ENCODE results near the gene LYSMD1.
A peak's percentile ranks its signal among the peaks of the same experiment; 100 is the strongest.
"Not testable (repeated sequence)": the region's sequence is repeated elsewhere in the genome, so short reads cannot be mapped to it uniquely, and the experiment has no call there.

Gene LYSMD1, protein sequence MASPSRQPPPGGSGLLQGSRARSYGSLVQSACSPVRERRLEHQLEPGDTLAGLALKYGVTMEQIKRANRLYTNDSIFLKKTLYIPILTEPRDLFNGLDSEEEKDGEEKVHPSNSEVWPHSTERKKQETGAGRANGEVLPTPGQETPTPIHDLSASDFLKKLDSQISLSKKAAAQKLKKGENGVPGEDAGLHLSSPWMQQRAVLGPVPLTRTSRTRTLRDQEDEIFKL

DNA sequence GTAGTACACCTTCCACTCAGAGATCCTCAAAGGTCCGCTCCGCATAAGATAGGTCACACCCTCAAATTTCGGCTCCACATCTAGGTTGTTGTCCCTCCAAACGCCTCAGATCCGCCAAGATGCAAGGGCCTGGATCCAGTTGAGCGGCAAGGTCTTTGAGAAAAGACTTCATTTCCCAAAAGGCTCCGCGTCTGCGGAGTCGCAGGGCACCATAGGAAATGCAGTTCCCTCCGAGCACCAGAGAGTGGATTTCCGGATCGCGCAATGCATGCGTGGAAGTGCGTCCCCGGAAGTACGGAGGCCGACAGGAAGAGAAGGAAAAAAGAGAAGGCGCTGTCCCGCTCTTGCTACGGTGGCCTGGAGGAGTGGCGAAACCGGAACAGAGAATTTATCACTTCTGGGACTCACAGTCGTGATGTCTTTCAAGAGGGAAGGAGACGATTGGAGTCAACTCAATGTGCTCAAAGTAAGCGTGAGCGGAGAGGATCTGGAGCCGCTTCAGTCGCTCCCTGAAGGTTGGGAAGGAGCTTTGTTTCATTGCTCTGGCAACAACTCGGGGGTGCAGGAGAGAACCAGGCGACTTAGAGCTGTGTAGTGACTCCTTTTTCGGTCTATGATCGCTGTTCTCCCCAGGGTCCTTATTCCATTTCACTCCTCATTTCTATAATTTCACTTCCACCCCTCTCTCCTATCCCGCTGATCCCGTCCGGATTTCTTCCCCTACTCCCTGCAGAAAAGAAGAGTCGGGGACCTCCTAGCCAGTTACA, at the start of gene LYSMD1, which contains the start of gene SCNM1:
Gene LYSMD1 (minus strand): TSS at position 165 of the 767 bp plus-strand sequence. CDS start 644 bp downstream, outside the sequence.
Gene SCNM1 (plus strand): TSS at position 407 of the 767 bp plus-strand sequence. CDS start 9 bp downstream, at position 416.
- DNase-seq = peak; percentile 97 to 98

DNA sequence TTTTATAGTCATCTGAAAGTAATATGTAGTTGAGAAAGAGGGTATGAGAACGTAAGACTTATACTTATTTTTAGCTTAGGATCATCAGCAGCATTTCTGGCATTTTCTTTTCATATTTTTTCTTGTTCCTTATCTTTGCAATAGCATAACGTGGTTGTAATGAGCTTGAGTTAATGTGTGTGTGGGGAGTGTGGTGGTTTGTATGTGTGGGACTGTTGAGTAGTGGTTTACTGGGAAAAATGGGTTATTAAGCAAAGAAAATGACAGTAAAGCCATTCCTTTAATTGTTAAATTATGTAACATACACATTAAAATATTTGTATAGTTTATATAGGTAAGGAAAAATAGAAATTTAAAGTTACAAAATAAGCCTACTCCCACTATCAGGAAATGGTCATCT, 47.9 kb upstream of the LYSMD1 start:
- no peak for DNase-seq

GRCh38 chr1:151211972-151212705, 46.4 kb upstream of the LYSMD1 start:
- DNase-seq = no peak

DNA sequence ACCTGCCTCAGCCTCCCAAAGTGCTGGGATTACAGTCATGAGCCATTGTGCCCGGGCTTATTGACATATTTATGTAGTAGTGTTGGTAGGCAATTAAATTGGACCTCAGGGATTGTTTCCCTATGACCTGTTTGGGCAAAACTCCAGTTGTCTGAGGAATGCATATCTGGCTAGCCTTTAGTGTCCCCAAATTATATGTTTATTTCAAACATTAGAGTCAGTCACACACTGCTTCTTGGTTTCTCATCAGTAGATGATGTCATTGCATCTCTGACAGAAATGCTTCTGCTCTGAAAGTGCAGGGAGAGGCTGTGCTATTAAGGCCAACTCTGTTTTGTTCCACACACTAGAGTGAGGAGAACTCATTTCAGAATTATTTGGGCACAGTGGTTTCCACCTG, 45.1 kb upstream of the LYSMD1 start:
- DNase-seq = no peak

GRCh38 chr1:151205381-151205965, 39.8 kb upstream of the LYSMD1 start:
- DNase-seq = not testable (repeated sequence)

DNA sequence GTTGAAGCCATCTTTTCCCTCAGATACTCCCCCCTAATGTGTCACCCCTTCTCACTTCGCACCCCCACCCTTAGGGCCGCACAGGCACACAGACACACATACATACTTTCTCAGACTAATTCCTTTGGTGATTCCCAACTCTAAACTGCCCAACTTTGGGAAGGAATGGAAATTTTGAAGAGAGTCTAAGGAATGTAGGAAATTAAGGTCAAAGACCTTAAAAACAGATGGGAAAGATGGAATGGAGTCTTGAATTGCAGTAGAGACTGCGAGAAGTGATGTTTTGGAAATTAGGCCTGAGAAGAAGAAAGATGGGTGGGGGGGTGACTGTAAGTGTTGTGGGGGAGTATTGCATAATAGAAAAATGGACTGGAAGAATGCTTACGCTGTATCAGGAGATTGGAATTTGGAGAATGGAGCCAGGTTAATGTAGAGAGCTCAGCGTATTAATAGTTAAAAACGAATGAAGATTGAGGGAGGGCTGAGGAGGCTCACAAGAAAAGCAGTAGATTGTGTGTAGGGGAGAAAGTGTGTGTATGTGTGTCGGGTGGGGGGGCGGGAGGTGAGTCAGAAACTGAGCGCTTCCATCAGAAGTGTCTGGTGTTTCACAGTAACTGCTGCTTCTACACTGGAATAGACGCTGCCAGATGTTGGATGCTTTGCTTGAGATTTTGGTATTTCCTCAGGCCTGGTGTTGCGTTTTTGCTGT, 34.3 kb upstream of the LYSMD1 start:
- no peak for DNase-seq

- DNase-seq = peak; percentile 97 to 98
These were observed 32.8 kb upstream of the LYSMD1 start, which contains the start of gene PIP5K1A for GRCh38 chr1:151198254-151199127. PIP5K1A (plus strand) TSS chr1:151198552; CDS start chr1:151198997, 445 bp downstream.

- DNase-seq = no peak
These were observed 32.2 kb upstream of the LYSMD1 start for GRCh38 chr1:151197863-151198253.

DNA sequence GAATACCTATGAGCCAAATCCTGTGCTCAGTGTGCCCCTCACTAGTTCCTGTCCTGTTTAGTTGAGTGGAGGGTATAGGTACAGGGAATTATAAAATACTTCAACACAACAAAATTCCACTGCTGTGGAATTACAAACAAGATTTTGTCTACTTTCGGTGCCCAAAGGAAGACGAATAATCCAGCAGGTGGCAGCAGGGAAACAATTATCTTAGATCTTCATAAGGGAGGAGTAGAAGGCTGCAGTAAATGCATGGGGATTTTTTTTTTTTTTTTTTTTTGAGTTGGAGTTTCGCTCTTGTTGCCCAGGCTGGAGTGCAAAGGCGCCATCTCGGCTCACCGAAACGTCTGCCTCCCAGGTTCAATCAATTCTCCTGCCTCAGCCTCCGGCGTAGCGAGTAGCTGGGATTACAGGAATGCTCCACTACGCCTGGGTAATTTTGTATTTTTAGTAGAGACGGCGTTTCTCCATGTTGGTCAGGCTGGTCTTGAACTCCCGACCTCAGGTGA, 30.6 kb upstream of the LYSMD1 start:
- peak; percentile 30 to 80 for DNase-seq

DNA sequence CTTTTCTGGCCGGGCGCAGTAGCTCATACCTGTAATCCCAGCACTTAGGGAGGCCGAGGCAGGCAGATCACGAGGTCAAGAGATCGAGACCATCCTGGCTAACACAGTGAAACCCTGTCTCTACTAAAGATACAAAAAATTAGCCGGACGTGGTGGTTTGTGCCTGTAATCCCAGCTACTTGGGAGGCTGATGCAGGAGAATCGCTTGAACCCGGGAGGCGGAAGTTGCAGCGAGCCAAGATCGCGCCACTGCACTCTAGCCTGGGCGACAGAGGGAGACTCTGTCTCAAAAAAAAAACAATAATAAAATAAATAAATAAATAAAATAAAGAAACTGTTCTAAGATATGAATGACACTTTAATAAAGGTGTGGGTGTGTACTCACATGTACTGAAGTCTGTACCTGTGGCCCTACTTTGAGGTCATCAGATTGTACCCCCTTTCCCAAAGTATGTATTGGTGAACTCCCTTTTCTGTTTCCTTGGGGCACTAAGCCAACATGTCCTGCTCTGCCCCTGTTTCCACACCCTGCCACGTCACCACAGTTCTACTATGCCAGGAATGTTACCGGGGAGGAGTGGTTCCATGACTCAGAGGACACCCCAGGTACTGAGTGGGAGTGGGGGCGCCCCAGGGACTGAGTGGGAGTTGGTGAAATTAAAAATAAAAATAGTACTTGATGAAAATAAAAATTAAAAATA, 29.3 kb upstream of the LYSMD1 start:
- DNase-seq = not testable (repeated sequence)

- no peak for DNase-seq
These were observed 28.2 kb upstream of the LYSMD1 start for GRCh38 chr1:151193856-151194255.

DNA sequence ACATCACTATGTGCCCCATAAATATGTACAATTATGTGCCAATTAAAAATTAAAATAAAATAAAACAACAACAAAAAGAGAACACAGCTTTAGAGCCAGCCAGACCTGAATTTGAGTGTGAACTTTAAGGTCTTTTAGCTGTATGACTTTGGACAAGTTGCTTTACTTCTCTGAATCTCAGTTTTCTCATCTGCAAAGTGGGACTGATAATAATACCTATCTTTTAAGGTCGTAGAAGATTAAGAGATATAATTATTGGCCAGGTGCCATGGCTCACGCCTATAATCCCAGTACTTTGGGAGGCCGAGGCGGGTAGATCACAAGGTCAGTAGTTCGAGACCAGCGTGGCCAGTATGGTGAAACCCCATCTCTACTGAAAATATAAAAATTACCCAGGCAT, 27.6 kb upstream of the LYSMD1 start:
- DNase-seq = no peak

GRCh38 chr1:151192047-151192446, 26.3 kb upstream of the LYSMD1 start:
- no peak for DNase-seq

GRCh38 chr1:151189637-151190445, 24.1 kb upstream of the LYSMD1 start, which contains the start of gene VPS72:
VPS72 (minus strand) TSS chr1:151190197; CDS start chr1:151190121, 76 bp downstream.
- peak; percentile 69 to 85 for DNase-seq

DNA sequence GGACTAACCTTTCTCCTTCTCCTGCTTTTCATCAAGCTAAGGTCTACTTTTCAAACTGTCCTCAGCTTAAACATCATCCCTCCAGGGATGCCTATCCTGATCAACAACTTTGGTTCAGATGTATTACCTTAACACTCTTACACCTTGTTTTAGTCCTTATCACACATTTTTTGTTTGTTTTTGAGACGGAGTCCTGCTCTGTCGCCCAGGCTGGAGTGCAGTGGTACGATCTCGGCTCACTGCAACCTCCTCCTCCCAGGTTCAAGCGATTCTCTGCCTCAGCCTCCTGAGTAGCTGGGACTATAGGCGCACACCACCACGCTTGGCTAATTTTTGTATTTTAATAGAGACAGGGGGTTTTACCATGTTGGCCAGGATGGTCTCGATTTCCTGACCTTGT, 23.0 kb upstream of the LYSMD1 start:
- DNase-seq = not testable (repeated sequence)

DNA sequence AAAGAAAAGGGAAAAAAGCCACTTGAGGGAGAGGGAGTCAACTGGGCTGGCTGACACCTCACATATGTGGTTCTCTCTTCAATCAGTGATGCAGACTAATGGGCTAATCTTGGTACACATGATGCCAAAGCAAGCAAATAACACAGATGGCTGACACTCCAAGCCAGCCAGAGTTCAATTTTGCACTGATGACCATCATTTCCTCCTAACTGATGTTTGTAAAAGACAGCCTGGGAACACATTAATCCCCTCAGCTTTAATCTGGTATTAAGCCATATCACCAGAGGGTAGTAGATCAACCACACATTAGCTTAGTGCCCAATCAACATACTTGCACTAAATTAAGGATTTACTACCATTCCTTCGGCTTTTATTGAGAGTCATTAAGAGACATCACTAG, 21.5 kb upstream of the LYSMD1 start:
- DNase-seq = no peak

- DNase-seq = no peak
These were observed 18.5 kb upstream of the LYSMD1 start for GRCh38 chr1:151184211-151184610.

- no peak for DNase-seq
These were observed 10.9 kb upstream of the LYSMD1 start for GRCh38 chr1:151176514-151177045.

DNA sequence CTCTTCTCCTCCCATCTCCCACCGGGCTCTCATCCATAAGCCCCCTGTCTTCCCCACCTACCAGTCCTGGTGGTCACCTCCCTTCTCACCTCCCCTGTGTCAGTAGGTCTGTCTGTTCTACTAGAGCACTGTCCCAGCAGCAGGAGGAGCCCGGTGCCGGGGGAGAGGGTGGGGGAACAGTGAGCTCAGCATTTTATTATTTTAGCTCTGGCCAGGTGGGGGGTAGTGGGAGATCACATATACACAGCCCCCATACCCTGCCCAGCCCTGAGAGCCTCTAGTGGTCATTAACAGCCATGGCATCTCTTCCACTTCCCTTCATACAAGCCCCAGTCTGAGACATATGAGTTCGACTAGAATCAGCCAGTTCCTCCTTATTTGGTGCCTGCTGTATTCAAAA, 10.2 kb upstream of the LYSMD1 start, which contains the start of gene TMOD4:
Gene TMOD4 (minus strand): TSS at position 119 of the 400 bp plus-strand sequence. CDS start 1,106 bp downstream, outside the sequence.
- DNase-seq = no peak

All from hippocampal formation (tissue), 2 donors.